SJCRH30 (cell line): ENCODE data around the gene ZNF576. TPM values are rescaled to one million over a fixed set of nuclear protein-coding genes. Genes with fewer than 3 reads are reported as not detected.
A peak's percentile ranks its signal among the peaks of the same experiment; 100 is the strongest.
"Not testable (repeated sequence)": the region's sequence is repeated elsewhere in the genome, so short reads cannot be mapped to it uniquely, and the experiment has no call there.

Experiments
- DNase-seq, 2 experiments: peaks; one replicate each; pipeline ENCODE4 v3.0.0-alpha.2; 2015 to 2020
- H3K27ac ChIP-seq: fragments of 250-450 bp; sonication (Bioruptor Pico); 2 replicates; pipeline ENCODE4 v1.5.1; 2020; ENCODE audit warnings: mild to moderate bottlenecking, moderate library complexity
- H3K27me3 ChIP-seq: fragments of 250-450 bp; sonication (Bioruptor Pico); 2 replicates; pipeline ENCODE4 v1.5.1; 2020; ENCODE audit warnings: mild to moderate bottlenecking, moderate library complexity
- H3K36me3 ChIP-seq: fragments of 250-450 bp; sonication (Bioruptor Pico); 2 replicates; pipeline ENCODE4 v1.5.1; 2020; ENCODE audit warnings: mild to moderate bottlenecking, moderate library complexity
- H3K4me1 ChIP-seq: fragments of 250-450 bp; sonication (Bioruptor Pico); 2 replicates; pipeline ENCODE4 v1.5.1; 2020; ENCODE audit warnings: mild to moderate bottlenecking, moderate library complexity
- H3K4me3 ChIP-seq: fragments of 250-450 bp; sonication (Bioruptor Pico); 2 replicates; pipeline ENCODE4 v1.5.1; 2020; ENCODE audit warnings: mild to moderate bottlenecking, moderate library complexity
- H3K9me3 ChIP-seq: fragments of 250-450 bp; sonication (Bioruptor Pico); replicated peaks from 2 replicates; pipeline ENCODE4 v1.5.1; 2020; ENCODE audit warnings: mild to moderate bottlenecking, moderate library complexity
- total RNA-seq: library from RNA; depleted of rRNA; stranded (reverse); fragments of >200 nt; shearing (Covaris generic); gene quantifications from 2 replicates; pipeline ENCODE4 v1.2.3, GENCODE V29; 2014

Gene ZNF576
- total RNA-seq, 1 experiment from 2014 or later, result 10.3 TPM

DNA sequence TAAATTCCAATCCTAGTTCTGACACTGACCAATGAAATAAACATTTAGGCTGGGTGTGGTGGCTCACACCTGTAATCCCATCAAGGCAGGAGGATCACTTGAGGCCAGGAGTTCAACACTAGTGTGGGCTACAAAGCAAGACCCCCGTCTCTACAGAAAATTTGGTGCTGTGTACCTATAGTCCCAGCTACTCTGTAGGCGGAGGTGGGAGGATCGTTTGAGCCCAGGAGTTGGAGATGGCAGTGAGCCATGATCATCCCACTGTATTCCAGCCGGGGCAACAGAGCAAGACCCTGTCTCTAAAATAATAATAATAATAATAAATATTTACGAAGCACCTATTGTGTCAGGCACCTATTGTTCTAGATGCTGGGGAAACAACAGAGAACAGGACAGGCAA, 7.1 kb upstream of the ZNF576 start:
- Histone ChIP-seq H3K27me3 (no peaks in the 10 kb centered on the region), H3K4me1 (no peaks in the 10 kb centered on the region), H3K36me3 (no peaks in the 10 kb centered on the region), H3K4me3 (no peak overlapping the region), H3K9me3 (no peaks in the 10 kb centered on the region), H3K27ac (no peak overlapping the region)
- no peak for DNase-seq

GRCh38 chr19:43589678-43590077, 6.7 kb upstream of the ZNF576 start:
- no peaks in the 10 kb centered on the region for H3K27me3 ChIP-seq
- no peak for DNase-seq
- H3K27ac ChIP-seq, result no peak overlapping the region
- H3K9me3 ChIP-seq, result no peaks in the 10 kb centered on the region
- H3K4me1 ChIP-seq, result no peaks in the 10 kb centered on the region
- no peak overlapping the region for H3K4me3 ChIP-seq
- H3K36me3 ChIP-seq, result no peaks in the 10 kb centered on the region

DNA sequence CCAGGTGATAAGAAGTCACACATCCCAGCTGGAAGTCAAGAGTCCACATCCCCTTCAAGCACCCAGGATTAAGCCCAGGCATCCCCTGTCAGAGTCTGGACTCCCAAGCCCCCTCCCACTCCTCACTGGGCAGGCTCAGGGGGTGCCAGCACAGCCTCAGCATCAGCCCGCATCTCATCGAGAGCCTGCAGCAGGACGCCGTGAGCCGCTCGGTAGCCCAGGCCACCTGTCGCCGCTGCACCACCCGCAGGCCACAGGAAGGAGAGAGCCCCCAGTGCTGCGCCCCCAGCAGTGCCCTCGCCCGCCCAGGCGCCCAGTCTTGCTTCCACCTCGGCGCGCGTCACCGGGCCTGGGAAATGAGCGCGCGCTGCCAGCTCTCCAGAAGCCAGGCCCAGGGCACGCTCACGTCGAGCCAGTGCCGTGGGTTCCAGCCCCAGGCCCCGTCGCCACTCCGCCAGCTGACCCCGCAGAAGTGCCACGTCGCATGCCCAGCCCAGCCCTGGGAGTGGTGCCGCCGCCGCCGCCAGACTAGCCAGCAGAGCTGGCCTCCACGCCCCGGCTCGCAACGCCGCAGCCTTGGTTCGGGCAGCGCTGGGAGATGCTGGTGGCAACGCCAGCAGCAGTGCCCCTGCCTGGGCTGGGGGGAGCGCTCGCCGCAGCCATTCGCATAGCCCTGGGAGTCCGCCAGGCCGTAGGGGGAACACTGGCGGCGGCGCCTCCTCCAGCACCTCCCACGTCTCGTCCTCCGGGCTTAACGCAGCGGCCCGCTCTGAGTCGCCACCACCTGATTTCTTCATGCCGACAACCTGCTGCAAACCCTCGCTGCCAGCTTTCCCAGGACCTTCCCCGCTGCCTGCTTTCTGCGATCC, 4.3 kb upstream of the ZNF576 start:
- Histone ChIP-seq H3K27me3 (no peaks in the 10 kb centered on the region), H3K4me3 (no peak overlapping the region), H3K27ac (no peak overlapping the region), H3K9me3 (no peaks in the 10 kb centered on the region), H3K36me3 (no peaks in the 10 kb centered on the region), H3K4me1 (no peaks in the 10 kb centered on the region)
- no peak for DNase-seq

- Histone ChIP-seq H3K27me3 (no peaks in the 10 kb centered on the region), H3K36me3 (no peaks in the 10 kb centered on the region), H3K9me3 (no peaks in the 10 kb centered on the region), H3K4me1 (0 out of 2 replicates have a peak, but pooled peaks cover 4% of the 10 kb centered on the region), H3K27ac (no peak overlapping the region), H3K4me3 (no peak overlapping the region)
- DNase-seq, result no peak
Measured at GRCh38 chr19:43592800-43593350, 3.5 kb upstream of the ZNF576 start.

DNA sequence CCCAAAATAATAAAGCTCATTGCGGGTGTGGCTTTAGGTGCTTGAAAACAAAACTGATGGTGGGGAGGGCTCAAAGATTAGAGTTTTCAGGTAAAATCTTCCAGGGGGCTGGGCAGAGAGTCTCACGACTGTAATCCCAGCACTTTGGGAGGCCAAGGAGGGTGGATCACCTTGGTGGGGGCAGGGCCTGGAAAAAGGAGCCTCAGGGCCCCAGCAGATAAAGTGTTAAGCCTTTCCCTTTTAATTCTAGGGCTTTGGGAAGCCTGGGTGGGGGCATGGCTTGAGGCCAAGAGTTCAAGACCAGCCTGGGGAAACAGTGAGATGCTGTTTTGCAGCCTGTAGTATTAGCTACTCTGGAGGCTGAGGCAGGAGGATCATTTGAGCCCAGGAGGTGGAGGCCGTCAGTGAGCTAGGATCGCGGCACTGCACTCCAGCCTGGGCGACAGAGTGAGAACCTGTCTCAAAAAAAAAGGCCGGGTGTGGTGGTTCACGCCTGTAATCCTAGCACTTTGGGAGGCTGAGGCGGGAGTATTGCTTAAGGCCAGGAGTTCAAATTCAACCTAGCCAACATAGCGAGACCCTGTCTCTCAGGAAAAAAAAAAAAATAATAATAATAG, 2.2 kb upstream of the ZNF576 start:
- DNase-seq, result no peak

GRCh38 chr19:43594710-43595604, 1.4 kb upstream of the ZNF576 start:
- DNase-seq, result no peak
- no peaks in the 10 kb centered on the region; the same call in 1 of the 2 replicates for H3K36me3 ChIP-seq
- peak overlapping the region; percentile 99 for H3K27ac ChIP-seq
- 0 out of 2 replicates have a peak, but pooled peaks cover 4% of the 10 kb centered on the region for H3K4me1 ChIP-seq
- no peaks in the 10 kb centered on the region for H3K27me3 ChIP-seq
- H3K4me3 ChIP-seq, result peak overlapping the region; percentile 64
- H3K9me3 ChIP-seq, result no peaks in the 10 kb centered on the region

More for the DNA sequence above, 2.2 kb upstream of the ZNF576 start:
- no peak overlapping the region for H3K27ac ChIP-seq
- no peak overlapping the region for H3K4me3 ChIP-seq
- H3K4me1 ChIP-seq, result 0 out of 2 replicates have a peak, but pooled peaks cover 4% of the 10 kb centered on the region
- H3K9me3 ChIP-seq, result no peaks in the 10 kb centered on the region
- H3K36me3 ChIP-seq, result no peaks in the 10 kb centered on the region
- no peaks in the 10 kb centered on the region for H3K27me3 ChIP-seq

DNA sequence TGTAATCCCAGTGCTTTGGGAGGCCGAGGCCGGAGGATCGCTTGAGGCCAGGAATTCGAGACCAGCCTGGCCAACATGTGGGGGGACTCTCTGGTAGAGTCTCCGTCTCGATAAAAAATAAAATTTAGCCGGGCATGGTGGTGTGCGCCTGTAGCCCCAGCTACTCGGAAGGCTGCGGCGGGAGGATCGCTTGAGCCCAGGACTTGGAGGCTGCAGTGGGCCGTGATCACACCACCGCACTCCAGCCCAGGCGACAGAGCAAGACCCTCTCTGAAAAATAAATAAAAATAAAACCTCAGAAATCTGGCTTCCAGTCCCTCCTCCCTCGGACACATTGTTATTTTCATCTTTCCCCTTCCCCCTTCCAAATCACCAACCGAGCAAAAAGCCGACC, 793 bp upstream of the ZNF576 start:
- Histone ChIP-seq H3K27ac (peak overlapping the region; percentile 99), H3K4me3 (peak overlapping the region; percentile 64), H3K9me3 (no peaks in the 10 kb centered on the region), H3K27me3 (no peaks in the 10 kb centered on the region), H3K4me1 (0 out of 2 replicates have a peak, but pooled peaks cover 4% of the 10 kb centered on the region), H3K36me3 (no peaks in the 10 kb centered on the region; the same call in 1 of the 2 replicates)
- DNase-seq, result no peak

DNA sequence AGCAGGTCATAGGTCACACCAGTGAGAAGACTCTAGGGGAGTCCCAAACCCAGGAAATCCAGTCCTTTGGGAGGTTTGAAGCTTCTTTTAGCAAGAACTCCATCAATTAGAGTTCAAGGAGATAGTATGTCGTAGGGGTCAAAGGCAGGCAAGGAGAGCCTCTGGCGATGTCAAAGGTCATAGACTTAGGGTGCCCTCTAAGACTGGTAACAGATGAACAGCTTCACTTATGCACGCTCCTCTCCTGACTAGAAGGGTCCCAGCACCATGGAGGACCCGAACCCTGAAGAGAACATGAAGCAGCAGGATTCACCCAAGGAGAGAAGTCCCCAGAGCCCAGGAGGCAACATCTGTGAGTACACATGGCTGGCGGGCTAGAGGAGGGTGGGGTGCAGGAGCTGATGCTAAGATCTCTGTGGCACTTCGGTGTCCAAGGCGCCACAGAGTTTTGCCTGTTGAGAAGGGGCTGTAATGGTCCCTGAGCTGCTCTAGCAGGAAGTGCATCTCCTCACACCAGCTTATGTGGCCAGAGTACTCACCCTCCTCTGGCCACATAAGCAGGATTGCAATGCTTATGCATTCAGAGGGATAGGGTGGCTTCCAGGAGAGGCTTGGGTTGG, 557 bp downstream of the ZNF576 start:
- Histone ChIP-seq H3K27ac (peak overlapping the region; percentile 99), H3K4me1 (0 out of 2 replicates have a peak, but pooled peaks cover 4% of the 10 kb centered on the region), H3K9me3 (no peaks in the 10 kb centered on the region), H3K27me3 (no peaks in the 10 kb centered on the region), H3K36me3 (peaks cover 3% of the 10 kb centered on the region), H3K4me3 (peak overlapping the region; percentile 64)
- DNase-seq, result peak in 1 of 2 experiments; percentile 21

DNA sequence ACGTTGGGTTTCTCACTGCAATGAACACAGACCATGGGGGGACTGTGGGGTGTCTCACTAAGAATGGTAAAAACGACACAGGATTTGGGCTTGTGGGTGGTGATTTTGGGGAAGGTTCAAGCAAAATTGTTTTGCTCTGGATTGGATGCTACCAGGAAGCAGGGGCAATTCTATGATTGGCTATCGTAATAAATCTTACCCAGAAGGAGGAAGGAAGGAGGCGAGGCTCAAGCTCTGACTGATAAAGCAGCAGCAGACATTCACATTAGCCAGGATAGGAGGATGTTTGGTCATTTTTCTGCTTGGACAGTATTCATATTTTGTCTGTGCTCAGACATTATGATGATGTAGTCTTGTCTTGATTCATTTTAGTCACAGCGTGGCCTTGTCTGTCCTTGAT, 1.5 kb downstream of the ZNF576 start:
- H3K27me3 ChIP-seq, result no peaks in the 10 kb centered on the region
- H3K9me3 ChIP-seq, result no peaks in the 10 kb centered on the region
- DNase-seq, result no peak
- H3K4me1 ChIP-seq, result 0 out of 2 replicates have a peak, but pooled peaks cover 4% of the 10 kb centered on the region
- peaks cover 3% of the 10 kb centered on the region for H3K36me3 ChIP-seq
- H3K4me3 ChIP-seq, result no peak overlapping the region
- H3K27ac ChIP-seq, result no peak overlapping the region

GRCh38 chr19:43598445-43599240, 2.2 kb downstream of the ZNF576 start:
- Histone ChIP-seq H3K27ac (no peak overlapping the region), H3K4me3 (no peak overlapping the region), H3K4me1 (0 out of 2 replicates have a peak, but pooled peaks cover 4% of the 10 kb centered on the region), H3K9me3 (no peaks in the 10 kb centered on the region), H3K36me3 (peaks cover 3% of the 10 kb centered on the region), H3K27me3 (no peaks in the 10 kb centered on the region)
- no peak for DNase-seq

DNA sequence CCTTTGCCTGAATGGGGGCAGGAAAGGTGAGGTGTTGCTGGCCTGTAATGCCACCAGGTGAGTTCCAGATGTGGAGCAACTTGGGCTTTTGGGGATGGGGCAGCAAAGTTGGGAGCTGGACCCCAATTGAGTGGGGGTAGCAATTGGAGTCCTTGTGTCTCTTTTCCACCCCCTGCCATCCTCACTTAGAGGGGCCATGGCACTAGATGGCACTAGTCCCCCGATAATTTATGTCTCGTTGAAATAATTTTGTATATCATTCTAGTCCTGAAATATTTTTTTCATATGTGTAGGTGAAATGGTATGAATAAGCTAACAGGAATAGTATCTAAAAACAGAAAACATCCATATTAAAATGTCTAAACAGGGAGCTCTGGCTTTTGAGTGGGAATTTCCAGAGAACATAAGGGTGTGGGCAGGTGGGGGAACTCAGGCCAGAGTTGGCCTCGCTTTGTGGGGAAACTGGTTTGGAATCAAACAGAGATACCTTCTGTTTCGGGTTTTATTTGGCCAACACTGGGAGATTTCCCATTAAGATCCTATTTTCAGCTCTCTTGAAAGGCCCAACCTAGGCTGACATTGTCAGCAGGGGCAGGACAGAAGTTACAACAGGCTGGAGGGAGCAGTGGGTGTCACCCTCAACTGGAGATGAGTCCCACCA, 3.4 kb downstream of the ZNF576 start:
- H3K27me3 ChIP-seq, result no peaks in the 10 kb centered on the region
- H3K4me1 ChIP-seq, result 0 out of 2 replicates have a peak, but pooled peaks cover 4% of the 10 kb centered on the region
- H3K36me3 ChIP-seq, result peaks cover 3% of the 10 kb centered on the region
- H3K4me3 ChIP-seq, result no peak overlapping the region
- no peaks in the 10 kb centered on the region for H3K9me3 ChIP-seq
- no peak overlapping the region for H3K27ac ChIP-seq
- DNase-seq, result no peak

DNA sequence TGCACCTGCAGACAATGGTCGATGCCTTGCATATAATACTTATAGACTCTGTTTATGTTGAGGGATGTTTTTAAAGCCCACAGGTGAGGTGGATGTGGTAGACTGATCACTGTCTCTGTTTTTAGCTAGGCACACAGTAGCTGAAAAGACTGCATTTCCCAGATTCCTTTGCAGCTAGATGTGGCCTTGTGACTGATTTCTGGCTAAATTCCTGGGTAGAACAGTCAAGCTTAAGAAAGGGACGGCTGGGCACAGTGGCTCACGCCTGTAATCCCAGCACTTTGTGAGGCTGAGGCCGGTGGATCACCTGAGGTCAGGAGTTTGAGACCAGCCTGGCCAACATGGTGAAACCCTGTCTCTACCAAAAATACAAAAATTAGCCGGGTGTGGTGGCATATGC, 3.9 kb downstream of the ZNF576 start:
- H3K27me3 ChIP-seq, DNase-seq, H3K4me3 ChIP-seq, H3K27ac ChIP-seq, H3K9me3 ChIP-seq, H3K36me3 ChIP-seq, H3K4me1 ChIP-seq: not testable (repeated sequence)
